Measurements from ENCODE around the gene HMCN1.

- TF ChIP-seq CTCF (IDR thresholded peaks at IDR 0.05): no peak
- no peak for TF ChIP-seq POLR2A (IDR thresholded peaks at IDR 0.05)
These were observed 192.4 kb downstream of the HMCN1 start for GRCh38 chr1:185926588-185926987.

All from adrenal gland (tissue), 5 donors.